Vagina (tissue), 2 donors: ENCODE results near the gene MEP1B.

Experiments
- CTCF ChIP-seq, 3 experiments: fragments of 450-650 bp in 2 of 3; fragments of 200-600 bp in 1 of 3; sonication (generic) in 1 of 3; IDR thresholded peaks; one replicate each; pipeline ENCODE4 v1.5.1; 2017 to 2019; ENCODE audit warnings: antibody characterized with exemption in 3 of 3, mild to moderate bottlenecking in 2 of 3, moderate library complexity in 2 of 3
- POLR2A ChIP-seq, 2 donors: fragments of 450-650 bp; IDR thresholded peaks; one replicate each; pipeline ENCODE4 v1.6.1; 2017; ENCODE audit warnings: antibody characterized with exemption in 2 of 2, mild to moderate bottlenecking in 2 of 2, moderate library complexity in 2 of 2

- no peak for TF ChIP-seq CTCF (IDR thresholded peaks at IDR 0.05)
- no peak for TF ChIP-seq POLR2A (IDR thresholded peaks at IDR 0.05)
Measured at GRCh38 chr18:32208023-32208422, 18.2 kb downstream of the MEP1B start.
